GM19239 (cell line): ENCODE measurements around the gene DNAJC3.
A peak's percentile ranks its signal among the peaks of the same experiment; 100 is the strongest.
"Not testable (repeated sequence)": the region's sequence is repeated elsewhere in the genome, so short reads cannot be mapped to it uniquely, and the experiment has no call there.

Experiments
- DNase-seq: peaks from one replicate; pipeline ENCODE4 v3.0.0; 2011; ENCODE audit warnings: low spot score; ENCODE audit not compliant: insufficient read length
- FAIRE-seq: peaks from 2 replicates; lab custom pipeline; 2011; peaks lifted over from hg19 to GRCh38; lab: Jason Lieb, UNC

The DNAJC3 gene

DNA sequence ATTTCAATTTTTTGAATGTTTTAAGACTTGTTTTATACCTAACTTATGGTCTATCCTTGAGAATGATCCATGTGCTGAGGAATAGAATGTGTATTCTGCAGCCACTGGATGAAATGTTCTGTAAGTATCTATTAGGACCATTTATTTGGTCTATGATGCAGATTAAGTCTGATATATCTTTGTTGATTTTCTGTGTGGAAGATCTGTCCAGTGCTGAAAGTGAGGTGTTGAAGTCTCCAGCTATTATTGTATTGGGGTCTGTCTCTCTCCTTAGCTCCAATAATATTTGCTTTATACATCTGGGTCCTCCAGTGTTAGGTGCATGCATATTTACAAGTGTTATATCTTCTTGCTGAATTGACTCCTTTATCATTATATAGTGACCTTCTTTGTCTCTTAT, 9.7 kb upstream of the DNAJC3 start:
- not testable (repeated sequence) for FAIRE-seq, DNase-seq

DNA sequence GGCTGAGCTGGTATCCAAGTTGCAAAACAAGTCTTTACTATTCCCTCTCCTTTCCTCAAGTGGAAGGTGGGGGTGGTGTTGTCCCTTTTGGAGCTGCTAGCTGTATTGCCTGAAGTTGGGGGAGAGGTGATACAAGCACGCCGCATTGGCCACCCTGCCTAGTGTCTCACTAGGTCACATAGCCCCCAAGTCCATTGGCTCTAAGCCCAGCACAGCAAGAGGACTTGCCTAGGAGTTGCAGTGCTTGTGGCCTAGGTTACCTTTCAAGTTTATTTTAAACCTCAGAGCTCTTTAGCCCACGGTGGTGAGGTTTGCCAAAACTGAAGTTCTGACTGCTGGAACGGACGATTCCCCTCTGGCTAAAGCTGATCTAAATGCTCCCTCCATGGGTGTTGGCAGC, 5.3 kb upstream of the DNAJC3 start:
- no peak for DNase-seq
- no peak for FAIRE-seq

DNA sequence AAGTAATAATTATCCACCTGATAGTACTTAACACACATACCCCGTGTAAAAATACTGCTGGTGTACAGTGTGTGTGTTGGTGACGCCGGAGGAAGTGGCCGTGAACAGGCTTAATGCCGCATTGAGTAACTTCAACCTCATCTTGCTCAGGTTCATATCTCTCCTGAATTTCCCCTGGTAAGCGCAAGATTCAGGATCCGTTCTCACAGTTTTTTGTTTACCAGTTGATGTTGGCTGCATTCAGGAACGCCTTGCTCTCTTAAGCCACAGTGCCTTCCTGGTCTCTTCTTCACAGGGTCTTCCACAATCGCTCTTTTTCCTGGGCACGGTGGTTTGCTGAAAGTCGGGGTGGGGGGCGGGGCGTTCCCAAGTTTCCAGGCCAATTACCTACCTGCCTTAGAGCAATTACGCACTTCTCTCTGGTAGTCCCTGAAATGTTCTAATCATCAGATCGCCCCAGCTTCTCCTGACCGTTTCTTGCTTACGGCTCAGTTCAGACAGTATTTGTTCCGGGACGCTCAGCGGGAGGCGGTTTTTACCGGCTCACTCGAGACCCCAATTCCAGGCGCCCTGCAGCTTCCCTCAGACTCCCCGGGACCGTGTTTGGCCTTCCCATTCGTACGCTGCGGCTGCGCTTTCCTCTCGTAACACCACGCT, 706 bp upstream of the DNAJC3 start:
- DNase-seq (no peak), FAIRE-seq (no peak)

DNA sequence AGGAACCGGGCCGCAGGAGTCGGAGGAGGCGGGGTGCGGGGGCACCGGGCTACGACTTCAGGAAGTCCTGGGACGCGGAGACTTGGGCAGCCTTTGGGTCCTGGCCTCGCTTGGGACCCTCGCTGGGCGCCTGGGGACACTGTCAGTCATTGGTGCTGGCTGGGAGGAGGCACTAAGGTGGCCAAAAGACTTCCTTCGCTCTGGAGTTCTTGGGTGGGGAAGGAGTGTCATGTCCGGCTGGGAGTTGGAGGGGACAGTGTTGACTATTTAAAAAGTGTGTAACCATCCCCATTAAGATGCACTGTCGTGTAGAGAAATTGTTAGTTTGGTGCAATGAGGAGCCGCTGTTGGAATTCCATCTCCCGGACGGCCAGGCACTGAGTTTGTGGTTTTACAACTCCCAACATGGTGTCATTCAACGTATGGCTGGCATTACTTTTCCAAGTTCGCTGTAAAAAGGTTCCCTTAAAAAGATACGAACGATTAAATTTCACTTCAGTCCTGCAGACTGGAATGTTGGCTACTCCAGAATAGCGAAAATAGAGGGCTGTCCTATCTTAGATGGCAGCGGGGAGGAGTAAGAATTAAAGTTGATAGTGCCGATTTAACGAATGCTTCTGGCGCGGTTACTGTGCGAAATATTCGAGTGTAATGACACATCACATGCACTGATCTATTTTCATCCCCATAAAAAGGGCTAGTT, 776 bp downstream of the DNAJC3 start:
- FAIRE-seq = peak; percentile 11
- no peak for DNase-seq

DNA sequence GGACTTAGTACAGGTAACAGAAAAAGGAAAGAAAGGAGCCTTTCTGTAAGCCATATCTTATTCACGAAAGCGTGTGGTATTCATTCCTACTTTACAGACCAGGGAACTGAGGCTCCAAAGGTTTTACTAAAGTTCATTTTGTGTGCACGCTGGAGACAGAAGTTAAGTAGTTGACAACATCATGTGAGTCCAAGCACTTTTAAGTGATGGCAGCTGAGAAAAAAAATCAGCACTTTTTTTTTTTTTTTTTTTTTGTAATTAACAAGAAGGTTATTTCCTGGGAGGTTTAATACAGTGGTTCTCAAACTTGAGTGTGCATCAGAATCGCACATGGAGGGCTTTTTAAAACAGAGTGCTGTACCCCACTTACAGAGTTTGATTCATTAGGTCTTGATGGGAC, 2.0 kb downstream of the DNAJC3 start:
- FAIRE-seq (no peak), DNase-seq (no peak)

DNA sequence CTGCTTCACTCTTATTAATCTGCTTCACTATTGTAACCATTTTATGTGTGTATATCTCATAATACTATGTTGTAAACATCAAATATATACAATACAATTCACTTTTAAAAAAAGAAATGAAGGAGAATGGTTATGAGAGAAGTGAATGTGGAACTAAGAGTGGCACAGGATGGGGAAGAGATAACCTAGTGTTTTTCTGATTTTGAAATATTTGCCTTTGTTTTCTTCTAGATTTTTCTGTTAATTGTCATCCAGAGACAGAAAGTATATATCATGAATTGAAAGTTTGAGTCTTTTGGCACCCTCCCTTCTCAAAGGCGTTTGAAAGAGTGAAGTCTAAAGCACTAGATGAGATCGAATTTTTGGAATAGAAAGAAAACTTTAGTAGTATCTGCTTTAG, 2.8 kb downstream of the DNAJC3 start:
- FAIRE-seq = no peak
- no peak for DNase-seq

DNA sequence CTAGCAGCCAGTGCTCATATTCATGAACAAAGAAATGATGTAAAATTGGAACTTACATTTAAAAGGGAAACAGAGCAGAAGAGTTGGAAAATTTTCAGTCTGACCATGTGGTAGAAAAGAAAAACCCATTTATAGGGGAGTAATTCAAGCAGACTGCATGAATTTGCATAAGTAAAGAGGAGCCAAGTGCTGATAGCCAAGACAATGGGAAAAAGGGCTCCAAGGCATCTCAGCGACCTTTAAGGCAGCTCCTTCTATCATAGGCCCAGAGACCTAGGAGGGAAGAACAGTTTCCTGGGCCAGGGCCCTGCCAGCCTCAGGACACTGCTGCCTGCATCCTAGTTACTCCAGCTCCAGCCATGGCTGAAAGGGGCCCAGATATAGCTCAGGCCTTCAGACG, 7.5 kb downstream of the DNAJC3 start:
- FAIRE-seq (no peak), DNase-seq (no peak)

DNA sequence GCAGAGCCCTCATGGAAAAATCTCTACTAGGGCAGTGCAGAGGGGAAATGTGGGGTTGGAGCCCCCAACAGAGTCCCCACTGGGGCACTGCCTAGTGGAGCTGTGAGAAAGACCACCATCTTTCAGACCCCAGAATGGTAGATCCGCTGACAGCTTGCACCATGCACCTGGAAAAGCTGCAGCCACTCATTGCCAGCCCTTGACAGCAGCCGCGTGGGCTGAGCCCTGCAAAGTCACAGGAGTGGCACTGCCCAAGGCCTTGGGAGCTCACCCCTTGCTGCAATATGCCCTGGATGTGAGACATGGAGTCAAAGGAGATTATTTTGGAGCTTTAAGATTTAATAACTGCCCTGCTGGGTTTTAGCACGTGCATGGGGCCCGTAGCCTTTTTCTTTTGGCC, 8.0 kb downstream of the DNAJC3 start:
- FAIRE-seq = not testable (repeated sequence)

DNA sequence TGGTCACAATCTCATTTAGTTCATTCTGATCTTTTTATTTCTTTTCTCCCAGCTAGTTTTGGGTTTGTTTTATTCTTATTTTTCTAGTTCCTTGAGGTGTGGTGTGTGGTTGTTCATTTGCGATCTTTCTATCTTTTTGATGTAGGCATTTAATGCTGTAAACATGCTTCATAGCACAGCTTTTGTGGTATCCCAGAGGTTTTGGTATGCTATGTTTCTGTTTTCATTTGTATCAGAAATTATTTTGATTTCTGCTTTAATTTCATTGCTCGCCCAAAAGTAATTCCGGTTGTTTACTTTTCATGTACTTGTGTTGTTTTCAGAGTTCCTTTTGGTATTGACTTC, 12.6 kb downstream of the DNAJC3 start:
- FAIRE-seq (no peak), DNase-seq (no peak)

More for the DNA sequence above, 8.0 kb downstream of the DNAJC3 start:
- DNase-seq = not testable (repeated sequence)

DNA sequence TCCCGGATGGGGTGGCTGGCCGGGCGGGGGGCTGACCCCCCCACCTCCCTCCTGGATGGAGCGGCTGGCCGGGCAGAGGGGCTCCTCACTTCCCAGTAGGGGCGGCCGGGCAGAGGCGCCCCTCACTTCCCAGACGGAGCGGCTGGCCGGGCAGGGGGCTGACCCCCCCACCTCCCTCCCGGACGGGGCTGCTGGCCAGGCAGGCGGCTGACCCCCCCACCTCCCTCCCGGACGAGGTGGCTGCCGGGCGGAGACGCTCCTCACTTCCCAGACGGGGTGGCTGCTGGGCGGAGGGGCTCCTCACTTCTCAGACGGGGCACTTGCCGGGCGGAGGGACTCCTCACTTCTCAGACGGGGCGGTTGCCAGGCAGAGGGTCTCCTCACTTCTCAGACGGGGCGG, 14.0 kb downstream of the DNAJC3 start:
- DNase-seq, FAIRE-seq: not testable (repeated sequence)

DNA sequence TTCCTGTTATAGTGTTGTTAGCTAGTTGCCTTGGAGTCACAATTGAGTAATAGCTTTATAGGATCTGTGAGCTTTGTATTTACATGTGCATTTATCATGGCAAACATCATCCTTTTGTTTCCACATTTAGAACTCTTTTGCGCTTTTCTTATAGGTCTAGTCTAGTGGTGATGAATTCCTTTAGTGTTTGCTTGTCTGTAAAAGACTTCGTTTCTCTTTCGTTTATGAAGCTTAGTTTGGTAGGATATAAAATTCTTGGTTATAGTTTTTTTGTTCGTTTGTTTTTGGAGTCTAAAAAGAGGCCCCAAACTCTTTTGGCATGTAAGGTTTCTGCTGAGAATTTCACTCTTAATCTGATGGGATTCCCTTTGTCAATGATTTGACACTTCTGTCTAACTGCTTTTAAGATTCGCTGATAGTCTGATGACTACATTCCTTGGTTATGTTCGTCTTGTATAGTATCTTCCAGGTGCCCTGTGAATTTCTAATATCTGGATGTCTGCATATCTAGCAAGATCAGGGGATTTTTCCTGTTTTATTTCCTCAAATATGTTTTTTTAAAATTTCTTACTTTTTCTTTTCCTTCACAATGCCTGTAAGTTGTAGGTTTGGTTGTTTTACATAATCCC, 20.2 kb downstream of the DNAJC3 start:
- DNase-seq (no peak), FAIRE-seq (no peak)

DNA sequence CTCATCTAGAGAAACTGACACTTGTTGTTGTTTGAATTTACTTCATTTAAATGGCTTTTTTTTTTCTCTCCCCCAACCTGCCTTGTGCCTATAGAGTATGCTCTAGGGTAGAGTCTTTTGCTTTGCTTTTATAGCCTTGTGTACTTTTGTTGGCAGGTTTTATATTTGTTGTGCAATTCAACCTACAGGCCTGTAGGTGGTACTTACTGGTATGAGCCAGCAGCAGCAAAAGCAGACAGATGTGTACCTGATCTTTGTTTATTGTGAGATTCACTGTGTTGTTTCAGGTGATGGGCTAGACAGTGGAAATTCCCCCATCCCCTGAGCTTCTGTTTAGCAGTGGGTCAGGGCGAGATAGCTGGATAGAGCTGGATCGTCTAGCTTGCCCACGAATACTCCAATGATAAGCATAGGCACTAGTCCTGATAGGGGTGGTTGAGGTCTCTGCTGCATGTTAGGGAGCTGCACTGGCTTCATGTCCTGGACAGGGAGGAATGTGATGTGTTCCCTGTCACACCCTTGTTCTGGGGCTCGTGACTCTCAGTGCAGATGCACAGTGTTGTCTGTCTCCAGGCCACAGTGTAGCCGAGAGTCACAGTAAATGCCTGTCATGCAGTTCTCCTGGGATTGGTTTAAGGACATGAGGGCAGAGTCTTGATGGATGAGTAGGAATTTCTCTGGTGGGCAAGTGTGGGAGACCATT, 21.3 kb downstream of the DNAJC3 start:
- DNase-seq (no peak), FAIRE-seq (no peak)

DNA sequence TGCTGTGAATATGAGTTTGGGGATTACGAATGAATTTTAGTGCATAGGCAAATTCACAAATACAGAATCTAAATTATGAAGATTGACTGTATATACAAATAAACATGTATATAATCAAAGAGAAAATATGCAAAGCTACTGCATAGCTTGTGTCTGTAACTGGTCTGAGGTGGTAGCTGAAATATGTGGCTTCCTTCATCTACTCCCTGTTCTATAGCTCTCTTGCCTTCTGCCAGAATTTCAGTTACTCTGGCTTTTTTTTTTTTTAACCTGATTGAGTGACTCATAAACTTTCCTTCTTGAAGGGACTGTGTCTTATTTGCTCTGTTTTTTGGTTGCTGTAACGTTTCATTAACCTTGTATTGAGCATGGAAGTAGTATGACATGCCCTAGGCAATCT, 26.6 kb downstream of the DNAJC3 start:
- FAIRE-seq = no peak

DNA sequence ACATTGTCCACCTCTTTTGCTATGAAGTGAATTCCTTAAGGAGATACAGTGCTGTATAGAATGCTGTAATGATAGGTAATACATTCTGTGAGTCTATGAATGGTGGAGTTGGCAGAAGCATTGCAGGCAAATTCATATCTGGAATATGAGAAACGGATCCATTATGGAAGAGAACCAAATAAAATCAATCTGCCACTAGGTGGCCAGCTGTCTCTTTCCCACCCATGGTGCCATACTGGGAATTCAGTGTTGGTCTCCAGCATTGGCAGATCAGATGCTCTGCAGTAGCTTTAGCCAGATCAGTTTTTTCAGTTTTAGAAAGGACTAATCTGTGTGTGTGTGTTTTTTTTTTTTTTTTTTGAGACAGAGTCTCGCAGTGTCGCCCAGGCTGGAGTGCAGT, 27.6 kb downstream of the DNAJC3 start:
- FAIRE-seq (no peak), DNase-seq (no peak)

More for the DNA sequence above, 26.6 kb downstream of the DNAJC3 start:
- DNase-seq = no peak

DNA sequence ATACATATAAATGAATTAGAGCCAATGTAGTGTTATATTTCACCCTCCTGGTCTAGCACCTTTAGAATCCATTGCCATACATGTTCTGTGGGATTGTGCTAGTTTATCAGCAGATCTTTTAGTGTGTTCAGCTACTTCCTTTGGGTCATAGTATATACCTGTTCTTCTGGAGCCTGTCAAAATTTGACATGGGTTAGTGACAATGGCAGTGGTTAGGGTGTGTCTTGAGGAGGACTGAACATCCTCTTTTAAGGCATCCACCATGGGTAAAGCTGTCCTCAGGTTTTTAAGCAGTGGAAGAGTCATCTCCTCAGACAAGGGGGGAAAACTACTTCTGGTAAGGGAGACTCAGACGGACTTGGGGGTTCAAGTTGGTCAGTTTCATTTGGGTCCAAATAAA, 29.4 kb downstream of the DNAJC3 start:
- DNase-seq (no peak), FAIRE-seq (no peak)

DNA sequence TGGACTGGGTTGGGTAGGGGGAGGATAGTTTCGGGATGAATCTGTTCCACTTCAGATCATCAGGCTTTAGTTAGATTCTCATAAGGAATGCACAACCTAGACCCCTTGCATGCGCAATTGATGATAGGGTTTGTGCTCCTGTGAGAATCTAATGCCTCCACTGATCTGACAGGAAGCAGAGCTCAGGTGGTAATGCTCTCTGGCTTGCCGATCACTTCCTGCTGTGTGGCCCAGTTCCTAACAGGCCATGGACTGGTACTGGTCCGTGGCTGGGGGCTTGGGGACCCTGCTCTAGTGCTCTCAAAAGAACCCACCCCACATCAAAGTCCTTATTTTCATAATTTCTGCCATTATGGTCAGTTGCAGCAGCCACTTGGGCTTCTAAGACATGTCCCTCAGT, 30.1 kb downstream of the DNAJC3 start:
- FAIRE-seq (no peak), DNase-seq (no peak)

DNA sequence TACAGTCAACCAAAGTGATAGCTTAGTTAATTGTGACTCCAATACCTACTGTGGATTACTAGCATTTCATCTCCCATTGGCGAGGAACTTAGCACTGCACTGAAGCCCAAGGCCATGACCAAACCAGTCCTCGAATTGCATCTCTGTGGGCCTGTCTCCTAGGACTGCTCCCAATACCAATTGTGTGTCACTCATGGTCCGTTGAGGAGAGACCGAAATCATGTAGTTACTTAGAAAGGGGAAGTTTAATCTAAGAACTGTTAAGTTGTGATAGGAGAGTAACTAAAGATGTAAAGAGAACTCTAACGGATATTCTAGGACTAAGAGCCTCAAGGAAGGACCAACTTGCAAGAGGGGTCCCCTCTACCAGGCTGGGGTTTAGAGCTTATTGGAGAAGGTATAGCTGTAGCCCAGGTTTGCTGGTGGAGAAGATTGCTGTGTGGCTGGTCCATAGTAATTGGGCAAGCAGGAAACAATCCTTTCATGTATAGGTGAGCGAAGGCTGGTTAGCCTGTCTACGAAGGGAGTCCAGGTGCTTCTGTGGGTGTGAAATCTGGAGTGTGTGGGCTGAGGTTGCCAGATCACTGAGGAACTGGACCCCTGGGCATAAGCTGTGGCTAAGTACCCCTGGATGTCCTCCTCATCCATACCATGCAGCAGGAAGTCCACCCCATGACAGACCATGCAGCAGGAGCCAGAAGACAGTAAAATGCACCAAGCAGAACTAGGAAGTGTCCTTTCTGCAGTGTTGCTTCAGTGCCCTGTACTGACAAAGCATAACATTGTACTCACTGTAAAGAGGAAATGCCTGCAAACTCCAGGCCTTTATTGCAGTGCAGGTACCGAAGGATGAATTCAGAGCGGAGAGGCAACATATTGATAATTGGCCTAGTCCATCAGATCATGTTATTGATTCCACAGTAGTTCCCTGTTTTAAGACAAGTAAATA, 30.8 kb downstream of the DNAJC3 start:
- no peak for FAIRE-seq
- no peak for DNase-seq

DNA sequence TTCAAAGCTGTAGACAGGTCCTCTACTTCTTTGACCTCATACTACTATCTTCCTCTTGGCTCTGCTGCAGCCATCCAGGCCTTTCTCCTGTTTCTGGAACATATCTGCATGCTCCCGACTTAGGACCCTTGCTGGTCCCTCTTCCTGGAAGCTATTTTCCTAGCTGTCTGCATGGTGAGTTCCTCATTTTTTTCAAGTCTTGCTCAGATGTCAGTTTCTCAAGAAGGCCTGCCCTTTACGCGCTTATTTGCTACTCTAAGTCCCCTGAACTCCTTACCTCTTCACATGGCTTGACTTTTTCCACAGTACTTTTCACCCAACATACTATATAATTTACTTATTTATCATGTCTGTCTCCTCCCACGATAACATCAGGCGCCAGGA, 31.4 kb downstream of the DNAJC3 start:
- DNase-seq = no peak
- no peak for FAIRE-seq

DNA sequence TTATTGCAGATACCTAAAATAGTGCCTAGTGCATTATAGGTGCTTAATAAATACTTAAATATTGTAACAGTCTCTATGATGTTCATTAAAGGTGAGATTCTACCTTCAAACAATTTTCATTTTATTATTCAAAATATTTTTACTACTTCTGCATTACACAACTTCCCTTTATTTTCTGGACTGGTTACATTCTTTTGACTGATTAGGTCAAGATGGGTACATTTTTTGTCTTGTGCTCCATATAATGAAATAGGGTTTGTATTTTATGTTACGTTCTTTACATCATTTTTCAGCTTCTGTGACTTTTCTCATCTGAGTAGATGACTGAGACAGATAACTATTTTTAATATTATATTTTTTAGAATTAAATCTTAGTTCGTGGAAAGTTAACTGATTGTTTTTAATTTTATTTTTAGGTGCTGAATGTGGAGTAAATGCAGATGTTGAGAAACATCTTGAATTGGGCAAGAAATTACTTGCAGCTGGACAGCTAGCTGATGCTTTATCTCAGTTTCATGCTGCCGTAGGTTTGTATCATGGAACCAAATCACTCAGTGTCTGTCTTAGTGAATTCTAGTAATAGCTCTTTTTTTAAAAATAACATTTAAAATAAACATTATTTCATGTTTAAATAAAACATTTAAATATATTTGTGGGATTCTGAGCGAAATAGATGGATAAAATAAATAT, 32.0 kb downstream of the DNAJC3 start:
- DNase-seq (no peak), FAIRE-seq (no peak)
